ENCODE data around the gene GALNT15.

The GALNT15 gene

GRCh38 chr3:16134173-16134928, 40.1 kb upstream of the GALNT15 start:
- no peak for DNase-seq (ENCODE audit: low read depth)
- TF ChIP-seq CTCF (IDR thresholded peaks at IDR 0.05; ENCODE audit: control insufficient read depth, extremely low read depth, insufficient read depth) = no peak
- H3K4me3 ChIP-seq (ENCODE audit: low read depth, low read length) = no peak overlapping the region

GRCh38 chr3:16136055-16136454, 38.4 kb upstream of the GALNT15 start:
- DNase-seq (ENCODE audit: low read depth) = no peak
- no peak overlapping the region for H3K4me3 ChIP-seq (ENCODE audit: low read depth, low read length)
- TF ChIP-seq CTCF (IDR thresholded peaks at IDR 0.05; ENCODE audit: control insufficient read depth, extremely low read depth, insufficient read depth) = no peak

- TF ChIP-seq CTCF (IDR thresholded peaks at IDR 0.05; ENCODE audit: control insufficient read depth, extremely low read depth, insufficient read depth) = no peak
- no peak for DNase-seq (ENCODE audit: low read depth)
Observed at GRCh38 chr3:16137044-16137443, 37.4 kb upstream of the GALNT15 start.

GRCh38 chr3:16137977-16138376, 36.5 kb upstream of the GALNT15 start:
- DNase-seq (ENCODE audit: low read depth) = no peak
- H3K4me3 ChIP-seq (ENCODE audit: low read depth, low read length) = no peak overlapping the region
- TF ChIP-seq CTCF (IDR thresholded peaks at IDR 0.05; ENCODE audit: control insufficient read depth, extremely low read depth, insufficient read depth) = no peak

More at GRCh38 chr3:16137044-16137443, 37.4 kb upstream of the GALNT15 start:
- H3K4me3 ChIP-seq (ENCODE audit: low read depth, low read length) = no peak overlapping the region

- DNase-seq (ENCODE audit: low read depth) = peak; percentile 8
- no peak for TF ChIP-seq CTCF (IDR thresholded peaks at IDR 0.05; ENCODE audit: control insufficient read depth, extremely low read depth, insufficient read depth)
Observed at GRCh38 chr3:16140116-16140893, 34.2 kb upstream of the GALNT15 start.

GRCh38 chr3:16140894-16141285, 33.6 kb upstream of the GALNT15 start:
- H3K4me3 ChIP-seq (ENCODE audit: low read depth, low read length) = no peak overlapping the region
- DNase-seq (ENCODE audit: low read depth) = no peak

More at GRCh38 chr3:16140116-16140893, 34.2 kb upstream of the GALNT15 start:
- H3K4me3 ChIP-seq (ENCODE audit: low read depth, low read length) = no peak overlapping the region

More at GRCh38 chr3:16140894-16141285, 33.6 kb upstream of the GALNT15 start:
- TF ChIP-seq CTCF (IDR thresholded peaks at IDR 0.05; ENCODE audit: control insufficient read depth, extremely low read depth, insufficient read depth) = no peak

Measured in LNCaP clone FGC (cell line).